Activated B cell treated with CpG ODN at 0.5 μM for 24 hours (primary cell): ENCODE data around the gene NR6A1. TPM values are rescaled to one million over a fixed set of nuclear protein-coding genes. Genes with fewer than 3 reads are reported as not detected.

Experiments
- ATAC-seq: fragments of 200-7000 bp; cut with Tn5 transposase; one replicate; pipeline ENCODE4 v1.10.0; 2021; ENCODE audit warnings: low read depth, mild to moderate bottlenecking, moderate library complexity
- CTCF ChIA-PET: fragments of 350-600 bp; sonication (Branson Sonifier 250); formaldehyde crosslinking; loops from one replicate; lab custom pipeline; 2021; ENCODE audit warnings: antibody characterized with exemption; lab: Charles Lee
- POLR2A ChIA-PET: fragments of 350-600 bp; sonication (Branson Sonifier 250); formaldehyde crosslinking; loops from one replicate; lab custom pipeline; 2021; ENCODE audit warnings: antibody characterized with exemption; lab: Charles Lee
- DNase-seq: peaks from one replicate; pipeline ENCODE4 v3.0.0; 2022
- H3K27ac Mint-ChIP-seq: one replicate; pipeline ENCODE4 v1.8.0; 2020; ENCODE audit warnings: mixed read lengths
- H3K27me3 Mint-ChIP-seq: one replicate; pipeline ENCODE4 v1.8.0; 2021; ENCODE audit warnings: mixed read lengths
- H3K36me3 Mint-ChIP-seq: one replicate; pipeline ENCODE4 v1.8.0; 2021; ENCODE audit warnings: low read depth, mixed read lengths
- H3K4me1 Mint-ChIP-seq: one replicate; pipeline ENCODE4 v1.8.0; 2021; ENCODE audit warnings: mixed read lengths
- H3K4me3 Mint-ChIP-seq: one replicate; pipeline ENCODE4 v1.8.0; 2020; ENCODE audit warnings: mild to moderate bottlenecking, mixed read lengths
- H3K9me3 Mint-ChIP-seq: one replicate; pipeline ENCODE4 v1.8.0; 2020; ENCODE audit warnings: mixed read lengths
- CTCF ChIP-seq: fragments of 200-600 bp; IDR thresholded peaks from one replicate; pipeline ENCODE4 v1.8.0; 2022; ENCODE audit warnings: antibody characterized with exemption, mild to moderate bottlenecking
- intact Hi-C: fragments of 100-400 bp; cut with micrococcal nuclease; formaldehyde crosslinking; loops from one replicate; pipeline ENCODE4 v1.15.1; 2024
- total RNA-seq: library from RNA; stranded (reverse); gene quantifications from 2 replicates; pipeline ENCODE4 v1.2.3, GENCODE V29; 2022

The NR6A1 gene
- total RNA-seq, 1 donor from 2014 or later, result 3.1 TPM

GRCh38 chr9:124723352-124723751 lies 47.8 kb downstream of the NR6A1 start:
- no peak overlapping the region for H3K4me3 Mint-ChIP-seq
- H3K27ac Mint-ChIP-seq, result no peak overlapping the region
- ATAC-seq, result no peak
- no peaks in the 10 kb centered on the region for H3K9me3 Mint-ChIP-seq
- ChIA-PET CTCF (no interaction called here), POLR2A (no interaction called here)
- no peak for TF ChIP-seq CTCF
- intact Hi-C loops, result no loop called here
- H3K27me3 Mint-ChIP-seq, result no peaks in the 10 kb centered on the region
- no peaks in the 10 kb centered on the region for H3K36me3 Mint-ChIP-seq
- H3K4me1 Mint-ChIP-seq, result no peaks in the 10 kb centered on the region
- no peak for DNase-seq

- intact Hi-C loops, result no loop called here
- Mint-ChIP-seq H3K4me3 (no peak overlapping the region), H3K27ac (no peak overlapping the region), H3K36me3 (no peaks in the 10 kb centered on the region), H3K4me1 (no peaks in the 10 kb centered on the region), H3K27me3 (no peaks in the 10 kb centered on the region), H3K9me3 (no peaks in the 10 kb centered on the region)
- ATAC-seq (no peak), DNase-seq (no peak)
- CTCF ChIA-PET, result interaction anchor here (0.7 to 0.8 kb wide), 2 partner anchors 10 to 13 kb away, joined by 3 read pairs; no protein-coding TSS in a partner anchor
- TF ChIP-seq CTCF, result no peak
- POLR2A ChIA-PET, result no interaction called here
These were observed 49.8 kb downstream of the NR6A1 start for GRCh38 chr9:124721109-124721906.

- TF ChIP-seq CTCF, result no peak
- Mint-ChIP-seq H3K4me1 (no peaks in the 10 kb centered on the region), H3K27ac (no peak overlapping the region), H3K4me3 (no peak overlapping the region), H3K27me3 (no peaks in the 10 kb centered on the region), H3K9me3 (no peaks in the 10 kb centered on the region), H3K36me3 (no peaks in the 10 kb centered on the region)
- DNase-seq, result no peak
- POLR2A ChIA-PET, result interaction anchor here (0.6 kb wide), 1 partner anchor 57 kb away, joined by 3 read pairs; no protein-coding TSS in a partner anchor
- ATAC-seq, result no peak
- intact Hi-C loops, result no loop called here
- CTCF ChIA-PET, result interaction anchor here (0.7 kb wide), 1 partner anchor 14 kb away, joined by 3 read pairs; no protein-coding TSS in a partner anchor
These were observed 50.5 kb downstream of the NR6A1 start for GRCh38 chr9:124720429-124721108.

GRCh38 chr9:124718928-124719327 lies 52.2 kb downstream of the NR6A1 start:
- no peak for TF ChIP-seq CTCF
- Mint-ChIP-seq H3K27me3 (no peaks in the 10 kb centered on the region), H3K27ac (no peak overlapping the region), H3K9me3 (no peaks in the 10 kb centered on the region), H3K4me3 (no peak overlapping the region), H3K36me3 (no peaks in the 10 kb centered on the region), H3K4me1 (no peaks in the 10 kb centered on the region)
- intact Hi-C loops, result no loop called here
- no peak for DNase-seq
- ChIA-PET CTCF (no interaction called here), POLR2A (no interaction called here)
- no peak for ATAC-seq

- CTCF ChIA-PET, result interaction anchor here (0.9 kb wide), 1 partner anchor 100 kb away, joined by 5 read pairs; no protein-coding TSS in a partner anchor
- H3K4me1 Mint-ChIP-seq, result no peaks in the 10 kb centered on the region
- no peak overlapping the region for H3K4me3 Mint-ChIP-seq
- intact Hi-C loops, result no loop called here
- DNase-seq, result no peak
- H3K27me3 Mint-ChIP-seq, result no peaks in the 10 kb centered on the region
- ATAC-seq, result no peak
- TF ChIP-seq CTCF, result no peak
- POLR2A ChIA-PET, result no interaction called here
- no peaks in the 10 kb centered on the region for H3K36me3 Mint-ChIP-seq
- H3K9me3 Mint-ChIP-seq, result no peaks in the 10 kb centered on the region
- no peak overlapping the region for H3K27ac Mint-ChIP-seq
These were observed 53.5 kb downstream of the NR6A1 start for GRCh38 chr9:124717597-124717996.
